ENCODE measurements around the gene ATG7.

ATG7 gene

GRCh38 chr3:11463591-11463990, 191.4 kb downstream of the ATG7 start:
- no peak overlapping the region for H3K4me3 ChIP-seq (ENCODE audit: low read depth, low read length)
- TF ChIP-seq CTCF (IDR thresholded peaks at IDR 0.05; ENCODE audit: borderline replicate concordance, insufficient read depth, low read depth, low read length), result no peak

- no peak overlapping the region for H3K4me3 ChIP-seq (ENCODE audit: low read depth, low read length)
- no peak for TF ChIP-seq CTCF (IDR thresholded peaks at IDR 0.05; ENCODE audit: borderline replicate concordance, insufficient read depth, low read depth, low read length)
Observed at GRCh38 chr3:11464356-11464755, 192.2 kb downstream of the ATG7 start.

- no peak for TF ChIP-seq CTCF (IDR thresholded peaks at IDR 0.05; ENCODE audit: borderline replicate concordance, insufficient read depth, low read depth, low read length)
- H3K4me3 ChIP-seq (ENCODE audit: low read depth, low read length), result no peak overlapping the region
Observed at GRCh38 chr3:11465744-11466616, 193.8 kb downstream of the ATG7 start.

- no peak for TF ChIP-seq CTCF (IDR thresholded peaks at IDR 0.05; ENCODE audit: borderline replicate concordance, insufficient read depth, low read depth, low read length)
- H3K4me3 ChIP-seq (ENCODE audit: low read depth, low read length), result no peak overlapping the region
Observed at GRCh38 chr3:11467875-11468274, 195.7 kb downstream of the ATG7 start.

- no peak for TF ChIP-seq CTCF (IDR thresholded peaks at IDR 0.05; ENCODE audit: borderline replicate concordance, insufficient read depth, low read depth, low read length)
- H3K4me3 ChIP-seq (ENCODE audit: low read depth, low read length), result no peak overlapping the region
Observed at GRCh38 chr3:11470031-11470853, 198.0 kb downstream of the ATG7 start.

GRCh38 chr3:11475324-11475723, 203.1 kb downstream of the ATG7 start:
- H3K4me3 ChIP-seq (ENCODE audit: low read depth, low read length), result no peak overlapping the region
- no peak for TF ChIP-seq CTCF (IDR thresholded peaks at IDR 0.05; ENCODE audit: borderline replicate concordance, insufficient read depth, low read depth, low read length)
